HFFc6 (cell line): ENCODE measurements around the gene GPI. TPM values are rescaled to one million over a fixed set of nuclear protein-coding genes. Genes with fewer than 3 reads are reported as not detected.

Experiments
- DNase-seq: peaks from one replicate; pipeline ENCODE4 v3.0.0-alpha.2; 2018
- H3K27ac Mint-ChIP-seq: 2 replicates; pipeline ENCODE4 v1.8.0; 2020; ENCODE audit warnings: mild to moderate bottlenecking, mixed read lengths
- H3K27me3 Mint-ChIP-seq: 2 replicates; pipeline ENCODE4 v1.8.0; 2021; ENCODE audit warnings: mild to moderate bottlenecking, moderate library complexity, mixed read lengths; ENCODE audit not compliant: insufficient read depth
- H3K36me3 Mint-ChIP-seq: 2 replicates; pipeline ENCODE4 v1.8.0; 2021; ENCODE audit warnings: low read depth, mixed read lengths
- H3K4me1 Mint-ChIP-seq: 2 replicates; pipeline ENCODE4 v1.8.0; 2020; ENCODE audit warnings: low read depth, mixed read lengths
- H3K4me3 Mint-ChIP-seq: 2 replicates; pipeline ENCODE4 v1.8.0; 2020; ENCODE audit warnings: mild to moderate bottlenecking, moderate library complexity, mixed read lengths
- H3K9me3 Mint-ChIP-seq: 2 replicates; pipeline ENCODE4 v1.8.0; 2020; ENCODE audit warnings: mild to moderate bottlenecking, mixed read lengths
- total RNA-seq, 6 experiments: library from RNA; stranded (reverse); fragmentation: NEBNext Ultra II Directional; extraction: Animal tissue kit (Norgen Biotek cat#: 25700); gene quantifications; 2 replicates in 1 of 6; 3 replicates in 5 of 6; pipeline ENCODE4 v1.2.3, GENCODE V29; 2021
- TF ChIP-seq, protein P1 (sequence below): fragments of 200-600 bp; sonication (generic); IDR thresholded peaks from 2 replicates; pipeline ENCODE4 v1.5.0; 2021; ENCODE audit warnings: antibody characterized with exemption, mild to moderate bottlenecking

GPI gene
- total RNA-seq, 6 experiments from 2014 or later = 171 to 254 (median 212) TPM

- peaks cover 40% of the 10 kb centered on the region for H3K36me3 Mint-ChIP-seq
- TF ChIP-seq, protein P1, sequence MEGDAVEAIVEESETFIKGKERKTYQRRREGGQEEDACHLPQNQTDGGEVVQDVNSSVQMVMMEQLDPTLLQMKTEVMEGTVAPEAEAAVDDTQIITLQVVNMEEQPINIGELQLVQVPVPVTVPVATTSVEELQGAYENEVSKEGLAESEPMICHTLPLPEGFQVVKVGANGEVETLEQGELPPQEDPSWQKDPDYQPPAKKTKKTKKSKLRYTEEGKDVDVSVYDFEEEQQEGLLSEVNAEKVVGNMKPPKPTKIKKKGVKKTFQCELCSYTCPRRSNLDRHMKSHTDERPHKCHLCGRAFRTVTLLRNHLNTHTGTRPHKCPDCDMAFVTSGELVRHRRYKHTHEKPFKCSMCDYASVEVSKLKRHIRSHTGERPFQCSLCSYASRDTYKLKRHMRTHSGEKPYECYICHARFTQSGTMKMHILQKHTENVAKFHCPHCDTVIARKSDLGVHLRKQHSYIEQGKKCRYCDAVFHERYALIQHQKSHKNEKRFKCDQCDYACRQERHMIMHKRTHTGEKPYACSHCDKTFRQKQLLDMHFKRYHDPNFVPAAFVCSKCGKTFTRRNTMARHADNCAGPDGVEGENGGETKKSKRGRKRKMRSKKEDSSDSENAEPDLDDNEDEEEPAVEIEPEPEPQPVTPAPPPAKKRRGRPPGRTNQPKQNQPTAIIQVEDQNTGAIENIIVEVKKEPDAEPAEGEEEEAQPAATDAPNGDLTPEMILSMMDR = no peak
- no peaks in the 10 kb centered on the region for H3K9me3 Mint-ChIP-seq
- H3K27me3 Mint-ChIP-seq = no peaks in the 10 kb centered on the region; the same call in 1 of the 2 replicates
- peaks cover 48% of the 10 kb centered on the region for H3K4me1 Mint-ChIP-seq
- no peak overlapping the region for H3K4me3 Mint-ChIP-seq
- no peak overlapping the region; the same call in 1 of the 2 replicates for H3K27ac Mint-ChIP-seq
- DNase-seq = no peak
Measured at GRCh38 chr19:34332027-34332760, 32.8 kb upstream of the GPI start.

- H3K36me3 Mint-ChIP-seq = peaks cover 44% of the 10 kb centered on the region
- no peaks in the 10 kb centered on the region; the same call in 1 of the 2 replicates for H3K27me3 Mint-ChIP-seq
- no peak overlapping the region for H3K4me3 Mint-ChIP-seq
- H3K4me1 Mint-ChIP-seq = peaks cover 36% of the 10 kb centered on the region
- TF ChIP-seq, protein P1 = no peak
- no peak for DNase-seq
- no peaks in the 10 kb centered on the region for H3K9me3 Mint-ChIP-seq
- H3K27ac Mint-ChIP-seq = no peak overlapping the region
Measured at GRCh38 chr19:34335914-34336313, 29.1 kb upstream of the GPI start.

GRCh38 chr19:34336781-34337271, 28.2 kb upstream of the GPI start:
- peak; percentile 29 for DNase-seq
- Mint-ChIP-seq H3K36me3 (peaks cover 39% of the 10 kb centered on the region), H3K4me1 (peaks cover 28% of the 10 kb centered on the region), H3K27me3 (no peaks in the 10 kb centered on the region; the same call in 1 of the 2 replicates), H3K4me3 (no peak overlapping the region), H3K27ac (no peak overlapping the region), H3K9me3 (no peaks in the 10 kb centered on the region)
- TF ChIP-seq, protein P1 = peak; percentile 93

DNA sequence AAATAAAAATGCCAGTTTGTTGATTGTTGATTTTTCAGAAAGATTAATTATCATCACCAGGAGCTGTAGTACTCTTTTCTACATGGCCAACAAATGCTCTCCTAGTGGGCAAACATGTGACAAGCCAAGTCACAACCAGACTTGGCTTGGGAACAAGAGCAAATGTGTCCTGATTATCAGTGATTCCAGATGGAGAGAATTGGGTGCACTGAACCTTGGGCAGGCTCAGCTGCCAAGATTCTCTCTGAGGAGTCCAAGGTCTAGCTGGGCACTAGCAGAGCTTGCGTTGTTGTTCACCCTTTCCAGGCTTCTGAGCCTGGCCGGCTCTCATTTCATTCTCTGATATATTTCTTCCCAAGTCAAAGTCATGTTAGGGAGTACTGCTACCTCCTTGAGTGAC, 27.3 kb upstream of the GPI start:
- TF ChIP-seq, protein P1 = no peak
- H3K9me3 Mint-ChIP-seq = no peaks in the 10 kb centered on the region
- H3K4me3 Mint-ChIP-seq = no peak overlapping the region
- H3K27ac Mint-ChIP-seq = no peak overlapping the region
- H3K36me3 Mint-ChIP-seq = peaks cover 33% of the 10 kb centered on the region
- H3K4me1 Mint-ChIP-seq = peaks cover 19% of the 10 kb centered on the region
- DNase-seq = no peak
- H3K27me3 Mint-ChIP-seq = no peaks in the 10 kb centered on the region; the same call in 1 of the 2 replicates

DNA sequence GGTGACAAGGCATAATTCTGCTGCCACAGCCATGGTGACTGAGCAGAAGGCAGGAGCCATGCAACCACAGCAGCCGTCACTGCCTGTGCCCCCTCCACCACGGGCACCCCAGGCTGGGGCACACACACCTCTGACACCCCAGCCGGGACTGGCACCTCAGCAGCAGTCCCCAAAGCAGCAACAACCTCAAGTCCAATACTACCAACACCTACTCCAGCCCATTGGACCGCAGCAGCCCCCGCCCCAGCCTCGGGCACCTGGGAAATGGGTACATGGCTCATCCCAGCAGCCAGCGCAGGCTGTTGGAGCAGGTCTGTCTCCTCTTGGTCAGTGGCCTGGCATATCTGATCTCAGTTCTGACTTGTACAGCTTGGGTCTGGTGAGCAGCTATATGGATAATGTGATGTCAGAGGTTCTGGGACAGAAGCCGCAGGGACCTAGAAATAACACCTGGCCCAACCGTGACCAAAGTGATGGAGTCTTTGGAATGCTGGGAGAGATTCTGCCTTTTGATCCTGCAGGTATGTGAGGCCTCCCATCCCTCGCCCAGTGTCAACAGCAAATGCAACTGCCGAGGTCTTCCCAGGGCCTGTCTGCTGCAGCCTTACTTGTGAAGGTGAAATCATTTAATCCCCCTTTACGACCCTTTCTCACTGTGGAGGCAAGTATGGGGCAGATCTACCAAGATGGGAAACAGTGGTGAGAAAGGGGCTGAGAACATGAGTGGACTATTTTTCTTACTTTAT, 22.9 kb upstream of the GPI start:
- Mint-ChIP-seq H3K4me3 (no peak overlapping the region), H3K27me3 (no peaks in the 10 kb centered on the region; the same call in 1 of the 2 replicates), H3K9me3 (no peaks in the 10 kb centered on the region), H3K36me3 (peaks cover 31% of the 10 kb centered on the region), H3K4me1 (peaks cover 13% of the 10 kb centered on the region), H3K27ac (no peak overlapping the region)
- no peak for DNase-seq
- TF ChIP-seq, protein P1 = no peak
